EL (cell line): ENCODE results near the gene ZDHHC17.

Experiments
- DNase-seq: peaks from one replicate; pipeline ENCODE4 v3.0.0-alpha.2; 2016

The ZDHHC17 gene

GRCh38 chr12:76847260-76847659, 83.3 kb downstream of the ZDHHC17 start:
- DNase-seq, result no peak

GRCh38 chr12:76848132-76848531, 84.2 kb downstream of the ZDHHC17 start:
- DNase-seq, result no peak

GRCh38 chr12:76852106-76852505, 88.2 kb downstream of the ZDHHC17 start:
- no peak for DNase-seq

GRCh38 chr12:76855271-76855670, 91.4 kb downstream of the ZDHHC17 start:
- DNase-seq, result no peak

GRCh38 chr12:76856018-76856644, 92.2 kb downstream of the ZDHHC17 start:
- DNase-seq, result no peak

- DNase-seq, result no peak
These were observed 95.7 kb downstream of the ZDHHC17 start for GRCh38 chr12:76859611-76860010.

GRCh38 chr12:76860256-76860655, 96.3 kb downstream of the ZDHHC17 start:
- DNase-seq, result no peak

- DNase-seq, result peak; percentile 88
These were observed 99.2 kb downstream of the ZDHHC17 start for GRCh38 chr12:76863005-76863670.

GRCh38 chr12:76863837-76864236, 99.9 kb downstream of the ZDHHC17 start:
- DNase-seq, result peak; percentile 52

- DNase-seq, result no peak
These were observed 101.0 kb downstream of the ZDHHC17 start for GRCh38 chr12:76864791-76865400.

- no peak for DNase-seq
These were observed 102.2 kb downstream of the ZDHHC17 start for GRCh38 chr12:76866151-76866567.

GRCh38 chr12:76866726-76867125, 102.8 kb downstream of the ZDHHC17 start:
- no peak for DNase-seq

GRCh38 chr12:76871082-76871481, 107.2 kb downstream of the ZDHHC17 start:
- DNase-seq, result no peak

- DNase-seq, result no peak
These were observed 107.8 kb downstream of the ZDHHC17 start for GRCh38 chr12:76871742-76872141.

- no peak for DNase-seq
These were observed 108.5 kb downstream of the ZDHHC17 start for GRCh38 chr12:76872415-76872814.

GRCh38 chr12:76874027-76874426, 110.1 kb downstream of the ZDHHC17 start:
- no peak for DNase-seq

- no peak for DNase-seq
These were observed 110.7 kb downstream of the ZDHHC17 start for GRCh38 chr12:76874491-76875190.

GRCh38 chr12:76876696-76877229, 112.8 kb downstream of the ZDHHC17 start:
- no peak for DNase-seq

GRCh38 chr12:76878099-76878898, 114.4 kb downstream of the ZDHHC17 start:
- DNase-seq, result peak; percentile 55

- DNase-seq, result peak; percentile 93
These were observed 115.2 kb downstream of the ZDHHC17 start, which contains the start of gene CSRP2 for GRCh38 chr12:76878899-76879709. CSRP2 (minus strand) TSS chr12:76879019; CDS start chr12:76866260, 12,759 bp downstream.
